Neural progenitor cell (in vitro differentiated cells): ENCODE data around the gene STK10. TPM values are rescaled to one million over a fixed set of nuclear protein-coding genes. Genes with fewer than 3 reads are reported as not detected.

Source experiments
- DNase-seq: peaks from one replicate; pipeline ENCODE4 v3.0.0-alpha.2; 2016; ENCODE audit warnings: low spot score
- H2AFZ ChIP-seq: fragments of 200-600 bp; sonication (generic); replicated peaks from 2 replicates; pipeline ENCODE4 v1.6.1; 2016; ENCODE audit warnings: antibody characterized with exemption
- H3F3A ChIP-seq: fragments of 200-600 bp; sonication (generic); 2 replicates; pipeline ENCODE4 v1.6.1; 2016; ENCODE audit warnings: antibody characterized with exemption, low read depth
- H3K27ac ChIP-seq: fragments of 200-600 bp; sonication (generic); 2 replicates; pipeline ENCODE4 v1.5.1; 2016; ENCODE audit warnings: mild to moderate bottlenecking
- H3K27me3 ChIP-seq: fragments of 200-600 bp; sonication (generic); 2 replicates; pipeline ENCODE4 v1.6.1; 2016; ENCODE audit warnings: mild to moderate bottlenecking, moderate library complexity
- H3K36me3 ChIP-seq: fragments of 200-600 bp; sonication (generic); 2 replicates; pipeline ENCODE4 v1.5.1; 2016
- H3K4me1 ChIP-seq: fragments of 200-600 bp; sonication (generic); 2 replicates; pipeline ENCODE4 v1.6.1; 2016; ENCODE audit warnings: mixed run types
- H3K4me2 ChIP-seq: fragments of 200-600 bp; sonication (generic); 2 replicates; pipeline ENCODE4 v1.6.1; 2016
- H3K4me3 ChIP-seq: fragments of 200-600 bp; sonication (generic); 2 replicates; pipeline ENCODE4 v1.5.1; 2016
- H3K79me2 ChIP-seq: fragments of 200-600 bp; sonication (generic); 2 replicates; pipeline ENCODE4 v1.6.1; 2016; ENCODE audit warnings: low read depth
- H3K9ac ChIP-seq: fragments of 200-600 bp; sonication (generic); 2 replicates; pipeline ENCODE4 v1.6.1; 2016
- H3K9me3 ChIP-seq: fragments of 200-600 bp; sonication (generic); 2 replicates; pipeline ENCODE4 v1.5.1; 2016; ENCODE audit warnings: low read depth
- H4K20me1 ChIP-seq: fragments of 200-600 bp; sonication (generic); 2 replicates; pipeline ENCODE4 v1.6.1; 2016; ENCODE audit warnings: low read depth
- H3K27ac Mint-ChIP-seq: 3 replicates; pipeline ENCODE4 v1.8.0; 2021; ENCODE audit warnings: mixed read lengths
- H3K27me3 Mint-ChIP-seq: 2 replicates; pipeline ENCODE4 v1.8.0; 2022; ENCODE audit warnings: low read depth, mild to moderate bottlenecking, inconsistent platforms, moderate library complexity, mixed read lengths; ENCODE audit not compliant: insufficient read depth
- H3K36me3 Mint-ChIP-seq: 3 replicates; pipeline ENCODE4 v1.8.0; 2021; ENCODE audit warnings: mixed read lengths
- H3K4me1 Mint-ChIP-seq: 3 replicates; pipeline ENCODE4 v1.8.0; 2021; ENCODE audit warnings: mixed read lengths
- H3K4me3 Mint-ChIP-seq: 3 replicates; pipeline ENCODE4 v1.8.0; 2021; ENCODE audit warnings: mild to moderate bottlenecking, moderate library complexity, mixed read lengths
- H3K9me3 Mint-ChIP-seq: 3 replicates; pipeline ENCODE4 v1.8.0; 2020; ENCODE audit warnings: mixed read lengths
- CTCF ChIP-seq: fragments of 200-600 bp; sonication (generic); IDR thresholded peaks from 2 replicates; pipeline ENCODE4 v1.5.1; 2017; ENCODE audit warnings: antibody characterized with exemption, mild to moderate bottlenecking
- EZH2 ChIP-seq: fragments of 200-600 bp; sonication (generic); IDR thresholded peaks from 2 replicates; pipeline ENCODE4 v1.6.1; 2017; ENCODE audit warnings: antibody characterized with exemption, mild to moderate bottlenecking, moderate library complexity
- EZH2phosphoT487 ChIP-seq: fragments of 200-600 bp; sonication (generic); IDR thresholded peaks from 2 replicates; pipeline ENCODE4 v1.6.1; 2017; ENCODE audit warnings: antibody characterized with exemption
- total RNA-seq: library from RNA; depleted of rRNA; stranded (reverse); fragments of >200 nt; gene quantifications from 2 replicates; pipeline ENCODE4 v1.2.3, GENCODE V29; 2015; ENCODE audit warnings: low replicate concordance

STK10 gene
- total RNA-seq, 1 donor from 2014 or later: 4.4 TPM

GRCh38 chr5:172185096-172185461 is 2.9 kb downstream of the STK10 start:
- Histone ChIP-seq H4K20me1 (no peaks in the 10 kb centered on the region), H3K27me3 (peaks cover 13% of the 10 kb centered on the region), H3K4me3 (no peak overlapping the region), H3F3A (peaks cover 26% of the 10 kb centered on the region), H3K9me3 (no peaks in the 10 kb centered on the region), H3K36me3 (no peaks in the 10 kb centered on the region), H3K9ac (no peak overlapping the region), H3K27ac (no peak overlapping the region), H3K79me2 (no peaks in the 10 kb centered on the region), H2AFZ (no peak overlapping the region), H3K4me1 (peaks cover 11% of the 10 kb centered on the region), H3K4me2 (no peak overlapping the region)
- no peak overlapping the region for H3K27ac Mint-ChIP-seq
- peaks cover 2% of the 10 kb centered on the region for H3K27me3 Mint-ChIP-seq
- no peak for DNase-seq
- no peak overlapping the region for H3K4me3 Mint-ChIP-seq
- no peak for TF ChIP-seq EZH2
- no peak for TF ChIP-seq EZH2phosphoT487
- TF ChIP-seq CTCF: no peak
- peaks cover 24% of the 10 kb centered on the region for H3K4me1 Mint-ChIP-seq
- H3K9me3 Mint-ChIP-seq: peaks cover 7% of the 10 kb centered on the region
- peaks cover 2% of the 10 kb centered on the region for H3K36me3 Mint-ChIP-seq

GRCh38 chr5:172183881-172184280 is 4.1 kb downstream of the STK10 start:
- Histone ChIP-seq H3K27me3 (peaks cover 13% of the 10 kb centered on the region), H3K27ac (no peak overlapping the region), H4K20me1 (no peaks in the 10 kb centered on the region), H3K4me2 (no peak overlapping the region), H3K9me3 (no peaks in the 10 kb centered on the region), H3K4me1 (peaks cover 6% of the 10 kb centered on the region), H2AFZ (no peak overlapping the region), H3K4me3 (no peak overlapping the region), H3K9ac (no peak overlapping the region), H3K79me2 (no peaks in the 10 kb centered on the region), H3F3A (peaks cover 17% of the 10 kb centered on the region), H3K36me3 (no peaks in the 10 kb centered on the region)
- no peak for DNase-seq
- H3K27ac Mint-ChIP-seq: no peak overlapping the region
- H3K36me3 Mint-ChIP-seq: peaks cover 2% of the 10 kb centered on the region
- peaks cover 7% of the 10 kb centered on the region for H3K9me3 Mint-ChIP-seq
- peaks cover 2% of the 10 kb centered on the region for H3K27me3 Mint-ChIP-seq
- H3K4me3 Mint-ChIP-seq: no peak overlapping the region
- H3K4me1 Mint-ChIP-seq: peaks cover 25% of the 10 kb centered on the region
- TF ChIP-seq EZH2: no peak
- no peak for TF ChIP-seq EZH2phosphoT487
- TF ChIP-seq CTCF: no peak

- peaks cover 2% of the 10 kb centered on the region for H3K27me3 Mint-ChIP-seq
- Histone ChIP-seq H3K4me1 (peaks cover 13% of the 10 kb centered on the region), H3K9me3 (no peaks in the 10 kb centered on the region), H3K4me3 (no peak overlapping the region), H3K79me2 (no peaks in the 10 kb centered on the region), H3K9ac (no peak overlapping the region), H3F3A (peaks cover 5% of the 10 kb centered on the region), H3K36me3 (no peaks in the 10 kb centered on the region), H3K4me2 (no peak overlapping the region), H3K27ac (no peak overlapping the region), H2AFZ (no peak overlapping the region), H4K20me1 (no peaks in the 10 kb centered on the region), H3K27me3 (peaks cover 12% of the 10 kb centered on the region)
- no peak overlapping the region for H3K27ac Mint-ChIP-seq
- H3K36me3 Mint-ChIP-seq: peaks cover 4% of the 10 kb centered on the region
- no peak for DNase-seq
- H3K4me3 Mint-ChIP-seq: no peak overlapping the region
- H3K4me1 Mint-ChIP-seq: peaks cover 29% of the 10 kb centered on the region
- peaks cover 7% of the 10 kb centered on the region for H3K9me3 Mint-ChIP-seq
- TF ChIP-seq EZH2phosphoT487: no peak
- TF ChIP-seq EZH2: no peak
- no peak for TF ChIP-seq CTCF
These were observed 5.7 kb downstream of the STK10 start for GRCh38 chr5:172182291-172182690.
